Midbrain (tissue), 1 donor: ENCODE results near the gene GMEB2.
"Not testable (repeated sequence)": the region's sequence is repeated elsewhere in the genome, so short reads cannot be mapped to it uniquely, and the experiment has no call there.

ENCODE experiments used
- DNase-seq: peaks from one replicate; lab custom pipeline; 2025; lab: John Stamatoyannopoulos, UW

Gene GMEB2

DNA sequence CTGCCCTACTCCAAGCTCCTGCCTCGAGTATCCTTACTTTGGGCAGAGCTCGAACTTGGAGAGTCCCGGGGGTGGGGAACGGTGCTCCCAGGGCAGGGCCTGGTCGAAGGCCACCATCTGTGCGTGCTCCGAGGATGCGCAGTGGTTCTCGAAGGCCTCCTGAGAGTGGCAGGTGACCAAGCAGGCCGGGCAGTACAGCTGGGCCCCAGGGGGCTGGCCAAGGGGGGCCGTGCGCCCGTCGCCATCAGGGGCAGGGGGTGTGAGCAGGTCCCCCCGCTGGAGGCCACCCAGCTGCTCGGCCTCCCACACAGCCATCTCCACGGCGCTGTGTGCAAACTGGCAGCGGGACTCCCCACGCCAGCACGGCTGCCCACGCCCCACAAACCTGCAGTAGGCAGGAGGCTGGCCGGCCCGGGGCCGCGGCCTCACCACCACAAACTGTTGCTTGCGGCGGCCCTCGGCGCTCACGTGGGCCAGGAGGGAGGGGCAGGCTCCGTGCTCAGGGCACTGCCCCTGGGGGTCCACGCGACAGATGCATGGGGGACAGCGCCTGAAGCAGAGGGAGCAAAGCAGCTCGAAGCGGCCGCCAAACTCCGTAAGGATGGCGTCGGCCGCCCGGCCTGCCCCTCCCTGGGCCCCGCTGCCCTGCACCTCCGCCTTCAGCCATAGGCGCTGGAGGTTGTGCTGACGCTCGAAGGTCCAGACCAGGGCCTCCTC is 54.7 kb downstream of the GMEB2 start:
- no peak for DNase-seq

DNA sequence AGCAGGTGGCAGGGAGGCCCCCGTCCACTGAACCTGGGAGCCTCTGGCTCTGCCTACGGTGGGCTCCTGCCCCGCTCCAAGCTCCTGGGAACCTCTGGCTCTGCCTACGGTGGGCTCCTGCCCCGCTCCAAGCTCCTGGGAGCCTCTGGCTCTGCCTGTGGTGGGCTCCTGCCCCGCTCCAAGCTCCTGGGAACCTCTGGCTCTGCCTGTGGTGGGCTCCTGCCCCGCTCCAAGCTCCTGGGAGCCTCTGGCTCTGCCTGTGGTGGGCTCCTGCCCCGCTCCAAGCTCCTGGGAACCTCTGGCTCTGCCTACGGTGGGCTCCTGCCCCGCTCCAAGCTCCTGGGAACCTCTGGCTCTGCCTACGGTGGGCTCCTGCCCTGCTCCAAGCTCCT is 55.8 kb downstream of the GMEB2 start:
- DNase-seq: not testable (repeated sequence)

DNA sequence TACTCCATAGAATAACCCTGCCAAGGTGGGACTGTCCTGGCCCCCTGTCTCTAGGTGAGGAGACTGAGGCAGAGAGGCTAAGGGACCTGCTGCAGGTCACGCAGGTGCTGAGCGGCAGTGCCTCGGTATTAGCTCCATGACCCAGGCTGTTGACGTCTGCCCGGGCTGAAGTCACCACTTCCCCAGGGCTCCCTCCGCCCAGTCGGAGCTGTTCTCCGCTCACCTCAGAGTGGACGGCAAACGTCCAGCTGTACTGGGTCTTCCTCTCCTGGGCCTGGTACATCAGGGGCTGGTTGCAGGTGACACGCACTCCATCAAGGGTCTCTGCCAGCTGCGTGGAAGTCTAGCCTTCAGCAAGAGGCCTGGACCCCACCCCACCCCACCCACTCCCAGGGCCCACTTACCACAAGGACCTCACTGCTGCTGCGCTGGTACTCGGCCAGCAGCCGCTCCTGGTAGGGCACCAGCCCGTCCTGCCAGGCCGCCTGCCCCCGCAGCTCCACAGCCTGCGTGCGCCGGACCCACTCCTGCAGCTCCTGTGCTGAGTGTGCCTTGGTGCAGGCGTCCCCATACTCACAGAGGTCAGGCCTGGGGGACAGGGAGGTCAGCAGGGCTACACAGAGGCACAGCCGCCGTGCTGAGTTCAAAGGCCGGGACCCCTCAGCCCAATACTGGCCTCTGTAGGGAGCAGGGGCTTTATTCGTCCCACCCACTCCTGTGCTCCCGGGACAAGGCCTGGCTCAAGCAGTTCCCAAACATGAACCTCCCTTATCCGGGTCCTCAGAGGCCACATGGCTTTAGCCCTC is 56.4 kb downstream of the GMEB2 start:
- no peak for DNase-seq

DNA sequence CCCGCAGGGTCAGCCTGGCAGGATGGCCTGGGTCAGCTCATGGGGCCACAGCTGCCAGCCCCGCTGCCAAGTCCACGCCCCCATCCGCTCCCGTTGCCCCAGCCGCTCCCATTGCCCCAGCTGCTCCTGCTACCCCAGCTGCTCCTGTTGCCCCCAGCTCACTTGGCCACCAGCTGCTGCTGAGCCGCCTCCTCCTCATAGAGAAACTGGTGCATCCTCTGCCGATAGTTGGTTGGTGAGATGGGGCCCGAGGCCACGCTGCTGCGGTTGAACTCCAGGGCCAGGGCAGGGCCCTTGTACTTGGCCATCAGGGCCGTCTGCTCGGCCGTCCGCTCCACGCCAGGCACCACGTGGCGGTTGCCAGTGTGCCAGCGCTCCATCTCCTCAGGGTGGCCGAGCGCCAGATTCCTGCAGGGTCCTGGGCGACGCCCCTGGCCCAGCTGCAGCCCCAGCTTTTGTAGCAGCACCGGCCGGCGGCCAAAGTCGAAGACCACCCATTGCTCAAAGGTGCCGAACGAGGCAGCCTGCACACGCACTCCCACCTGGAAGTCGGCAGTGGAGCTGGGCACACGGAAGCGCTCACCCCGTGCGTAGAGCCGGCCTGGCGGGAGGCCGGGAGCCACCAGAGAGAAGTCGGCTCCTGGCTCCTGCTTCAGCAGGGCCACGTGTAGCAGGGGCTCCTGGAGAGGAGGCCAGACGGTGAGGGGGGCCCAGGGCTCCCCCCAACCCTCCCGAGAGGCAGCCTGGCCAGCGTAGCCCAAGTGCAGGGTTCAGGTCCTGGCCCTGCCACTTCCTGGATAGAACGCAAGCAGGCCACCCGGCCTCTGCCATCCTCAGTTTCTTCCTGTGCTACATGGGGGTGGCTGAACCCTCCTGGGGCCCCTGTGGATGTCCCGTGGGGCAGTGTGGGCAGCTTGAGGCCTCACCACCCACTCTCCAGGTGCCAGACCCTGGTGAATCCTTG is 57.6 kb downstream of the GMEB2 start:
- no peak for DNase-seq

DNA sequence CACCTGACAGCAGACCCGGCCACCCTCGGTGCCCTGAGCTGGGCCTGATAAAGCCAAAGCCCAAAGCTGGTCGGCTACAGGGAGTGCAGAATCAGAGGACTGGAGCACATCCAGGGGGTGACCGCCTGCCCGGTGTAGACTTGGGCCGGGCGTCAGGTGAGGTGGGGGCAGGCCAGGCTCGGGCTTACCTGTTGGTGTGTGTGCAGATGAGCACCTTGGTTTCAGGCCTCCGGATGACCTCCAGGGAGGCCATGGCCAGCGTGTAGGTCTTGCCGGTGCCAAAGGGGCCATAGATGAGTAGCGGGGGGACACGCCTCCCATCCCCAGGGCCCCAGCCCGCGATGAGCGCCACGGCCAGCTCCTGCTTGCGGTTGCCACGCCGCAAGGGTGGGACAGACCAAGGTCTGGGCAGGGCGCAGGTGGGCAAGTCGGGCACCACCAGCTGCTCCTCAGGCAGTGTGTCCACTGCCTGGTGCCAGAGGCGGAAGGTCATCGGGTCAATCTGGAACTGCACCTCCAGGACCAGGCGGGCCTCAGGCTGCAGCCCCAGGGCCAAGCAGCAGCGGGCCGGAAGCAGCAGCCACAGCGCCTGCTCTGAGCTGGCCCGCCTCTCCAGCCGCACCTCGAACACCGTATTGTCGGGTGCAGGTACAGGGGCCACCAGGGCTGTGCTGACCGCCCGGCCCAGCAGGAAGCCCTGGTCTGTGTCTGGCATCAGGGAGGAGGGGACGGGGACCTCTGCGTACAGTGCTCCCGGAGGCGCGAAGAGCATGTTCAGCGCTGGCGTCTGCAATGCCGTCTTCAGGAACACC is 58.5 kb downstream of the GMEB2 start:
- no peak for DNase-seq

DNA sequence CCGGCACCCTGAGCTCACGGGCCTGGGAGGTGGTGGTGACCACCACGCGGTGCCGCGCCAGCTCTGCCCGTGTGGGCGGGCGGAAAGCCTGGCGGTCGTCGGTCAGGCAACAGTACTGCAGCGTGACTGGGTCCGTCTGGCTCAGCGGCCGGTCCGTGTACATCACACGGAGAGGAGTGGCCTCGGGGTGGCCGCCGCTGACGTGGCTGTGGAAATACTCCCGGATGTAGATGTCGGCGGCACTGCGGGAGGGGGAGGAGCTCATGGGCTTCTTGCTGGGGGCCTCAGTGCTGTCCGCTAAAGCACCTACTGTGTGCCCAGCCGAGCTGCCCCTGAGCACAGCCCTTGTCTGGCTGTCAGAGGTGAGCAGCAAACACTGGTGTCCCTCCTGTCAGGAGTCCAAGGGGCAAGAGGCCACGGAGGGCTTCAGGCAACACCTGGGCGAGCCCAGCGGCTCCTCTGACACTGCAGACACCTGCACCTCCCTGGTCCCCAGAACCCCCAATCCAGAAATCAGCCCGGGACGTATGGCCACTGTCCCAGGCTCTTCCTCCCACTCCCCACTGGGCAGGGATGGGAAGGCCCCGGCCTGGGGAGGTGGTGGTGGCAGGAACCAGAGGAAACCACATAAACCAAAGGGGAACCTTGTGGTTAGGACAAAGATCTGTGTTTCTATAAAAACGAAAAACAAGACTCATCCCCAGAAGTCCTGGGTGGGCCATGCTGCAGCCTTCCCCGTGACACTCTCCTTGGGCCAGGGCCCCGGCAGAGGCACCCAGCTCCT is 59.3 kb downstream of the GMEB2 start:
- DNase-seq: peak; percentile 18

DNA sequence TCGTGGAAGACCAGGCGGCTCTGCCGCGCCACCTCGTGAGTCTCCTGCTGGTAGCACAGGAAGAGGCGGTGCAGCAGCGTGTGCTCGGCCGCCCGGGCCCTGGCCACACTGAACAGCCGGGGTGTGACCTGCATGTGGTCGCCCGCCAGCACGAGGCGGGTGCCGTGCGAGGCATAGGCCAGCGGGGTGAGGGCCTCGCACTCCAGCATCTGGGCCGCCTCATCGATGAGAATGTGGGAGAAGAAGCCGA is 59.8 kb downstream of the GMEB2 start:
- DNase-seq: no peak

DNA sequence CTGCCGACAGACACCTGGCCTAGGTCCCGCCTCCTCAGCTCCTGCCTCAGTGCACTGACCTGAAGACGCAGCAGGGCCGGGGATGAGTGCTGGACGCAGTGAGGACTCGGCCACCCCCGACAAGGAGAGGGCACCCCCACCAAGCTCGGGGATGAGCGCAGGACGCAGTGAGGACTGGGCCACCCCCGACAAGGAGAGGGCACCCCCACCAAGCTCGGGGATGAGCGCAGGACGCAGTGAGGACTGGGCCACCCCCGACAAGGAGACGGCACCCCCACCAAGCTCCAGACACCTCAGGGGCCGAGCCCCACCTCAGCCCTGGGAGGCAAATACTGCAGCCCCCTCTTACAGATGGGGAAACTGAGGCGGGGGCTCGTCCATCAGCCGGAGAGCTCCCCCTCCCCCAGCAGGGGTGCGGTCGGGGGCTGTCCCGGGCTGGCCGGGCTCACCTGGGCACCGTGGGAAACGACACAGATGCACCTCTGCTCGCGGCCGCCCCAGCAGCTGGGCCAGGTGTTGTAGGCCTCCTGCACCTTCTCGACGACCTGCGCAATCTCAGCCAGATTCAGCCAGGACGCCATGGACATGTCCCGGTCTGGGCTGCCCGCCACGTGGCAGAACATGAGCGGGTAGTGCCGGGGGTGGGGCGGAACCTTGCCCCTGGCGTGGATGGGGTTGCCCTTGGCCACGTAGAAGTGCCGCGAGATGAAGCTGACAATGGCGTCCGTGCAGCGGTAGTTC is 60.3 kb downstream of the GMEB2 start:
- DNase-seq: no peak

DNA sequence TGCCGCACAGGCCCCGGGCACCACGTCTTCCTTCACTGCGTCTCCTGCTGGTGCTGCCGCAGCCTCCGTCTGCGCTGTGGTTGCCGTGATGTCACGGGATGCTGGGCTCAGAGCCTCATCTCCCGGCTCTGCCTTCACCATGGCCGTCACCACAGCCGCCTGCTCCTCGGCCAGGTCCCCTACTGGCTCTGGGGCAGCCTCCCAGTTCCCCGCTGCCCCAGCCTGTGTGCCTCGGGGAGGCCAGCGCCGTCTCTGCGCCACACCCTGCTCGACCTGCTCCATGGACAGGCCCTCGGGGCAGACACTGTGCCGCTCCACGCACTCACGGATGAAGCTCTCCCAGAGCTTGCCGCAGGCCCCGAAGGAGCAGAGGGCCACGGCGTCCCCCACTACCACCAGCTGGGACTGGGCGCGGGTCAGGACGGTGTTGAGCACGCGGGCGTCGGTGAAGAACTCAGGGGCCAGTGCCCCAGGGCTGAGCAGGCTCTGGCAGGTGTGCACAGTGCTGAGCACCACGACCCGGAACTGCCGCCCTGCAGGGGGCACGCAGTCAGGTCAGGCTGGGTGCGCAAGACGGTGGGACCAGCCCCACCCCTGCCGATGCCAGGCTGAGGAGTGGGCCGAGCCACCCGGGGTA is 61.1 kb downstream of the GMEB2 start:
- no peak for DNase-seq

DNA sequence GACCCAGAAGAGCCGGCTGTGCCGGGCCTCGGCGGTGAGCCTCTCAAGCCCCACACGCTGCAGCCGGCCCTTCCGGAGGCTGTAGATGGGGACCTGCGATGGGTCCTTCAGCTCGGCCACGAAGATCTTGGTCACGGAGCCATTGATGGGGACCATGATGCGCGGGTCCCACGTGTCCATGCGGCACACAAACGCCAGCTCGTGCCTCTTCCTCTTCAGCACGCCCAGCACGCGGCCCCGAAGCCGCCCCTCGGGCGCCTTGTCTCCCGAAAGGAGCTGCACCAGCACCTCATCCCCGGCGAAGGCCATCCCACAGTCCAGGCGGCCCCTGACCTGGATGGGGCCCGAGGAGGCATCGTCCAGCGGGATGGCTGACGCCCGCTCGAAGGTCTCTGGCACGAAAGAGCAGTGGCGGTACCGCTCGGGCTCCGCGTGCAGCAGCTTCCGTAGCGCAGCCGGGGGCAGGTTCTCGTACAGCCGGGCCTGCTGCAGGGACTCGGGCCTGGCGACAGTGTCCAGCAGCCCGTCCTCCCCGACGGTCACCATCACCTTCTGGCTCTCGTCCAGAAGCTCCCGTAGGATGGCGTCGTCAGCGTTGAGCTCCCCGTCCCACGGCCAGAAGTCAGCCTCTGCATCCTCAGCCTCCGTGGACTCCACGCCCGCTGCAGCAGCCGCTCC is 61.7 kb downstream of the GMEB2 start:
- no peak for DNase-seq

DNA sequence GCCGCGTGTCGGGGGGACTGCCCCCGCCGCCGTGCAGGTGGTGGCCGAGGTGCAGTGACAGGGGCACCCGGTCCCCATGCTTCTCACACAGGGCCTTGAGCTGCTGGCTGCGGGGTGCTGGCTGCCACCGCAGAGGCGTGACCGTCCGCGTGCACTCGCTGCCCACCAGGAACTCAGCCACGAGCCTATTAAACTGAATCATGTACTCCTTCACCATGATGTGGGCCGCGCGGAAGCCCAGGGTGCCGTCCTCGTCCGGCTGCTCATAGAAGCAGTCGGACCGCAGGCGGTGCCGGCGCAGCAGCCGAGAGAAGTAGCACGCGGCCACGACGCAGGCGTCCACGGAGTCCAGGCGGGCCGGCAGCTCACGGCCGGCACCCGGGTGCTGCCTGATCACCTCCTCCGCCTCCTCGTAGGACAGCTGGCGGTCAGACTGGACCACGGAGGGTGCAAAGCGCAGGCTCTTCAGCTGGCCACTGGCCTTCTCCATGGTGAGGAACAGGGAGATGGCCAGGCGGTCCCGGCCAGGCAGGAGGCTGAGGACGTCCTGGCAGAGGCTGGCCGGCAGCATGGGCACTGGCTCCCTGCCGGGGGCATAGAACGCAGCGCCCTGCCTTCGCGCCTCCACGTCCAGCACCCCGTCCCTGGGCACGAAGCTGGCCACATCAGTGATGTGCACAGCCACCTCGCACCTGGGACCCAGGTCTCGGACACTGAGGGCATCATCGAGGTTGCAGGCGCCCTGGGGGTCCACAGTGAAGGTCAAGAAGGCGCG is 62.7 kb downstream of the GMEB2 start:
- no peak for DNase-seq

DNA sequence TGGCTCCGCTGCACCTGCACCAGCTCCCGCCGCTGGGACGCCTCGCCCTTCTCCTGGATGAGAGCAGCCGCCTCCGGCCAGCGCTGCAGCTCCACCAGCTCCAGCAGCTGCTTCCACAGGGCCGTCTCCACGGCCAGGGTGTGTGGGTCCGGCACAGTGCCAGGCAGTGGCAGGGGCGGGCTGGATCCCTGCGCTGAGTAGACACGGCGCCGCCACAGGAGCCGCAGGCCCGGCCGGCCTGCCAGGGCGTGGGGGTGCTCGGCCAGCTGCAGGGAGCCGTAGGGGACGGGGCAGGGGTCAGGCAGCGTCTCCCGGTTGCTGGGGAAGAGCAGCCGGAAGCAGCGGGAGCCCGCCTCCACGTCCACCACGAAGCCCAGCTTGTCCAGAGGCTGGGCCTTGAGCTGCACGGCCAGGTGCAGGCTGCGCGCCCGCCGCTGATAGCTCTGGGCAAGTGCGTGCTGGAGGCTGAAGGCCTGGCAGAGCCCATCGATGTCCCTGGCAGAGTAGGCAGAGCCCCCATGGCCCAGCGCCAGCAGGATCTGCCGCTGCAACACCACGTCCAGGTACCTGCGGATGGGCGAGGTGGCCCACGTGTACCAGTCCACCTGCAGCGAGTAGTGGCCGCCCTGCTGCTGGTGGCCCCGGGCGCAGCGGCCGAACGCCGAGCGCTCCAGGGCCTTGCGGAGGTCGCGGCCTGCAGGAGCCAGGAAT is 63.5 kb downstream of the GMEB2 start:
- DNase-seq: no peak

DNA sequence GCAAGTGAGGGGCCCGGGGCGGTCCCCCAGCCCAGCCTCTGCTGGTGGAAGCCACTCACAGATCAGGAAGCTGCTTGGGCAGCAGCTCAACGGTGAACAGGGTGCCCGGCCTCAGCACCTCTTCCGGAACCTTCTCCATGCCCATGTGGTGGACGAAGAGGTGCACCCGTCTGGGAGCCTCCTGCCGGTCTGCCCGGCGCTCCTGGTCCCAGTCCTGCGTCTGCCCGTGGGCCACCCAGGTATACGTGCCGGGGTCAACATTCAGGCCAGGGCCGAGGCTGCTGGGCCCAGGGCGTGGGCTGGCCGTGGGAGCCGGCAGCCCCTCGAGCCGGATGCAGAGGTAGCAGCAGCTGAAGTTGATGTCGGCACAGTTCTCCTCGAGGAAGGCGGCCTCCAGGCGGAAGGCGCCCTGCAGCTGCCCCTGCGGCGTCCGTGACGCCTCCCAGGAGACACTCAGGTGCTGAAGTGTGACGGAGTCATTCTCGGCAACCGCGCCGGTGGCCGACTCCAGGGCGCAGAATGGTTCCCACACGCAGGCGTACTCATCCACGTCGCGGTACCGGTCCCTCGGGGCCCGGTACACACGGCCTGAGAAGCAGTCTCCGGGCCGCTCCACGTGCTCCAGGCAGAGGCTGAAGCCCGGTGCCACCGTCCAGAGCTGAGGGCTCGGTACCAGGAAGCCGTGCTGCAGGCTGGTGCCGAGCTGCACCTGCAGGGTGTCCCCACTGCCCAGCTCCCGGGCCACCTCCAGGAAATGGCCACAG is 64.3 kb downstream of the GMEB2 start:
- no peak for DNase-seq

DNA sequence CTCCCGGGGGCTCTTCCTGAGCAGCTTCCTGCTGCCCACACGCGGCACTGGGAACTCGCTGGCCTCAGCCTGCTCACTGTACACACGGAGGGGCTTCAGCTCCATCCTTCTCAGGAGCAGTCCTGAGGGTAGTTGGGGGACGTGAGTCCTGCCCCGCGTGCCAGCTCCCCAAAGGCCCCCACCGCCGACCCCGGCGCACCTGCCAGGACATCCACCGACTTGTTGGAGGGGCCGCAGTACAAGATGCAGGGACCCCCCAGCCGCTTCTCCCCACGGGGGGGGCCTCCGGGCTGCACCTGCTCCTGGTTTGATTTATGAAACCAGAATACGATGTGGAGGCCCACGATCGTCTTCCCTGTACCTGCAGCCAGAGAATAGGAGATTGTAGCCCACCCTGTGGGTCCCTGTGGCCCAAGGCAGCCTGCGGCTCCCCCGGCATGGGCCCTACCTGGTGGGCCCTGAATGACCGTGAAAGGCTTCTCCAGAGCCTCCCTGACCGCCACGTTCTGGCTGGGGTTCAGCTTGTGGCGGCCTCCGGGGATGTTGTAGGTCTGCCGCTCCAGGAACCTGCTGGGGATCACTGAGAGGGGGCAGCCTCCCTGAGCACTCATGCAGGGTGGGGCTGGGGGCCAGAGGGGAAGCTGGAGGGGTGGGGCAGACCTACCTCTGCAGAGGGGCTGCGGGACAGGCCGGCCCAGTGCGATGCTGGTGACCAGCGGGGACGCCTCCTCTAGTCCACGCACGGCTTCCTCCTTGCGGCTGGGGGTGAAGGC is 65.1 kb downstream of the GMEB2 start:
- no peak for DNase-seq

DNA sequence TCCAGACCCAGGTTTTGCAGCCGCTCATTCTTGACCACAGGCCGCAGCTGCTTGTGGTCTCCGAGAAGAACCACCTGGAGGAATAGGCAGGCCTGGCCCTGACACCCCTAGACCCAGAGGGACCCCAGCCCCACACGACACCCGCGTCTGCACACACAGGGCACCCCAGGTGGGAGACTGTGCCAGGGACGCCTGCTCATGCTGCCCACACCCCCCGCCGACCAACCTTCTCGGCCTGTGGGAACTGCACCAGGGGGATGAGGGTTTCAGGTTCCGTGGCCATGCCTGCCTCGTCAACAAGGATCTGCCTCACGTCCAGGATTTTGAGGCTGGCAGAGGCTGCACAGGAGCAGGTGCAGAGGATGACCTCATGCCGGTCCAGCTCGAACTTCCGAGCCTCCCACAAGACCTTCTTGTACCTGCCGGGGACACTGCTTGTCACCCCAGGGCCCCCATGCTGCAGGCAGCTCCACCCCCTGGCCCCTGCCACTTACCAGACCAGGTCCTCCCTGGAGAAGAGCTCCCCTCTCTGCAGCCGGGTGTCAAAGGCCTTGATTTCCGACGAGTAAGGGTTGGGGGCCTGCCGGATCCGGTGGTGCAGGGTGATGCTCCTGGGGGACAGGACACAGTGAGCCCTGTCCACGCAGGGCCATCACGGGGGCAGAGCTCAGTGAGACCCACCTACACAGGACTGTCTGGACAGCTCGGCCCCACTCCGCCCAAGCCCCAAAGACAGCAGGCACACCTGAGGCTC is 65.9 kb downstream of the GMEB2 start:
- DNase-seq: no peak
